HG02759 (cell line): Measurements from ENCODE around the gene TM9SF4.
A peak's percentile ranks its signal among the peaks of the same experiment; 100 is the strongest.
"Not testable (repeated sequence)": the region's sequence is repeated elsewhere in the genome, so short reads cannot be mapped to it uniquely, and the experiment has no call there.

Experiments used
- ATAC-seq: cut with Tn5 transposase; IDR thresholded peaks from one replicate; pipeline ENCODE4 v1.9.1; 2021; ENCODE audit warnings: mild to moderate bottlenecking, moderate library complexity; ENCODE audit not compliant: unreplicated experiment

The TM9SF4 gene

DNA sequence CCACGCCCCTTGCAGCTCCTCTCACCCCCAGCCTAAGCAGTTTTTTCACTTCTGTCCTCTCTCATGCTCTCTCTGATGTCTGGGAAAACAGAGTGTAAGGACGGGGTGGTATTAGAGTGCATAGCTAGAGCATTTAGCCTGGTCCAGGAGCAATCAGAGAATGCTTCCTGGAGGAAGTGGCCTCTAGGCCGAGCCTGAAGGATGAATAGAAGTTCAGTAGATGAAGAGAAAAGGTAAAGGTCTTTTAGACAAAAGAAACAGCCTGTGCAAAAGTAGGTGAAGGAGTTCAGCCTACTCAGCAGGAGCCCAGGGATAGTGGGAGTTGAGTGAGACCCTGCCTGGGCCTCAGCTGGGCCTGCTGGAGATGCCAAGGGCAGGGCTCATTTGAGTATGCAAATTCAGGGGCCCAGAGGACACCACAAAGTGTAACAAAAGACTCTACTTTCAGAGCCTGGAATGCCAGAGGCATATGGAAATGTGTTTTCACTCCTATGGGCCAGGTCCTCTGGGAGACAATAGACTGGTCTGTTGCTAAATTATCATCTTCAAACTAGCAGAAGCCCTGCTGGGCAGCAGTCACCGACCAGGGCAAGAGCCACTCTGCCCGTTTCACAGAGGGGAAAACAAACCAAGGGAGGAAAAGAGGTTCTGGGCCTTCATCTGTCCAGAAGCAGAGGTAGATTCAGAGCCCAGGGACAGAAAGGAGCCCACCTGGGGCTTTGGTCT is 19.7 kb upstream of the TM9SF4 start:
- no peak for ATAC-seq

DNA sequence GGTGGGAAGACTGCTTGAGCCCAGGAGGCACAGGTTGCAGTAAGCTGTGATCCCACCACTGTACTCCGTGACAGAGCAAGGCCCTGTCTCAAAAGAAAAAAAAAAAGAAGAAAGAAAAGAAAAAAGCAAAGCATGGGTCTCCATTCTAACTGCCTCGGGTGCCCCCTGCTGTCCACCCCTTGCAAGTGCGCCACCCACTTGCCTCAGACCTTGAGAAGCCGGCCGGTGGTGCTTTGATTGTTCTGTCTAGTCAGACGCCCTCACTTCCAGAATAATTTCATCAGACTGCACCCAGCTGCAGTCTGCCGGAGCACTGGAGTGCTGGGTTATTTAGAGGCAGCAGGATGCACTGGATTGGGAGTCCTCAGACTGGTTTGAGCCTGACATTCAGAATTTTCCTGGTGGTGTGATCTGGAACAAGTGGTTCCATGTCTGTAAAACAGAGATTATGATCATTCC is 17.6 kb upstream of the TM9SF4 start:
- ATAC-seq: peak; percentile 53

DNA sequence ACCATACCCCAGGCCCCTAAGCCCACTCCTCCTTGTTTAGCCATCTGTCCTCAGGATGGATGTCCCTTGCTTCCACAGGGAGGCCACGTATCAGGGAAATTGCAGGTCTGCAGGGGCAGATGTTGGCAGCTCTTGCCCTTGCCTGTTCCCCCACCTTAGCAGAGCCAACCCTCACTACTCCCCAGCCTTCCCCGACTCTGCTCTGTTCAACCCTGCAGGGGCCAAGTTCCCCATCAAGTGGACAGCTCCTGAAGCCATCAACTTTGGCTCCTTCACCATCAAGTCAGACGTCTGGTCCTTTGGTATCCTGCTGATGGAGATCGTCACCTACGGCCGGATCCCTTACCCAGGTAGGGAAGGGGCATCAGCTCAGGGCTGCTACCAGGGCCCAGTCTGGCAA is 10.7 kb upstream of the TM9SF4 start:
- ATAC-seq: no peak

DNA sequence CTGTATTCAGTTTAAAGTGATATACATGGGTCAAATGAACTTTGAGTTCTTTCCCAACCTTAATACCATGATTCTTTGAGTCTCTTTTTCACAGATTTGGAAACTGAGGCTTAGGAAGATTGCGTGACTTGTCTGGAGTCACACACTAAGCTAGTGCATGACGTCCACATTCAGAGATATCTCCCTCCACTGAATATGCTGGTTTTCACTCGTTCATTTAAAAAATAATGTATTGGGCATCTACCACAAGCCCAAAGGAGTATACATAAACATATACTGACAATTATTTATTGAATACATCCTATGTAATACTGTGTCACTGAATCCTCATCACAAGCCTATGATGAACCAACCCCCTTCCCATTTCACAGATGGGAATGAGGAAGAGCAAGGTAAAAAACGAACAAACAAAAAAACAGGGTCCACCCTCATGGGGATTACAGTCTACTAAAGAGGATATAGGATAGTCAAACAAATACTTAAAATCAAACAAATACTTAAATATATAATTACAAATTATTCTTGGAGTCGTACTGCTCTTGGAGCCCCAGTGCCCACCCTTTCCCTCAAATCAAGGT is 611 bp upstream of the TM9SF4 start:
- no peak for ATAC-seq

DNA sequence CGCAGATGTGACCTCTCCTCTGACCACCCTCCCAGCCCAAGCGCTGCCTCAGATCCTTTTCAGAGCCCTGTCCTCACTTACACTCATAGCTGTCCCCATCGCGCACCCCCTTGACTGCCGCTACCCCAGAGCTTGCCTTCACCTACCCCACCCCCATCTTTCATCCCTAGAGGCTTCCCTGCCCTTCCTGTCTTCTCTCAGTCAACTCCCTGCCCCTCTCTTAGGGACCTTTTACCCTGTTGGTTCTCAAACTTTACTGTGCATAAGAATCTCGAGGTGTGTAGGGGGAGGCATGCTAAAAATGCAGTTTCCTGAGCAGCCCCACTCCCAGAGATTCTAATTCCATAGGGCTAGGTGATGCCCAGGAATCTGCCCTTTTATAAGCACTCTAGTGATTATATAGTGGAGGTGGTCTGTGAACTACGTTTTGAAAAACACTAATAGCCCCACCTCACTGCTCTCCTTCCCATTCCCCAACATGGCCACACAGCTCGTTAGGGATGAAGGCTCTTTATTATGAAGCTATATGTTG is 725 bp downstream of the TM9SF4 start:
- no peak for ATAC-seq

DNA sequence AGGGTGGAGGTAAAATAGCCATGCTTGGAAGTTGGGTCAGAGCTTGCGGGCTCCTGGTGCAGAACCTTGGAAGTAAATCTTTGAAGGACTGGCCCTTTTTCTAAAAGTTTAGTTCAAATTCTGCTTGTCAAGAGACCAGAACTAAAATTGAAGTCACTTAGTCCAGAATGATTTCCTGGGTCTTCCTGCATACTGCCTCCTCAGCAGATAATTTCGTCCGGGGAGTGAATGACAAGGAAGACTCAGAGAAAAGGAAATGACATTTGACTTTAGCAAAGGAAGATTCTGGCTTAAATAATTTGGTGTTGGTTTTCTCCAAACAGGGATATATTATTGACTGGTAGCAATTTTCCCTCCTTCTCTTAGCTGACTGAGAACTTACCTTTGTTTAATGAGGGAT is 1.2 kb downstream of the TM9SF4 start:
- no peak for ATAC-seq

DNA sequence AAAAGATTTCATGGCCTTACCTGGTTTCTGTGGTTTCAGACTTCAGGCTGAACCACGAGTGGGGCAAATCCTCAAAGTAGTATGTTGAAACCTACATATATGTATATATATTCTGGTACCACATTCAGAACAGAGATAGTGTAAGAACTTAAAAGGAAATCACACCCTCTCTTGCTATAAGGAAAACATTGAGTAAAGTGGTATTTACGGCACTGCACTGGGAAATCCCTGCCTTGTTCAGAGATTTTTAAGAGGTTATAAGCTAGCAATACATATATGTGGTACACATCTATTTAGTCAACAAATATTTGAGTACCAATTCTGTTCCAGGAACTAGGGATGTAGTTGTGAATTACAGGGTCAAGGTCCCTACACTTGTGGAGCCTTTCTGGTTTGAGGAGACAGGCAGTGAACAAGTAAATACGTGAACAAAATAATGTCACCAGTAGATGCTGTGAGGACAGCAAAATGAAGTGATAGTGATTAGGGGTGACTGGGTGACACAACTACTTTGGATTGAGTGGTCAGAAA is 1.7 kb downstream of the TM9SF4 start:
- ATAC-seq: no peak

DNA sequence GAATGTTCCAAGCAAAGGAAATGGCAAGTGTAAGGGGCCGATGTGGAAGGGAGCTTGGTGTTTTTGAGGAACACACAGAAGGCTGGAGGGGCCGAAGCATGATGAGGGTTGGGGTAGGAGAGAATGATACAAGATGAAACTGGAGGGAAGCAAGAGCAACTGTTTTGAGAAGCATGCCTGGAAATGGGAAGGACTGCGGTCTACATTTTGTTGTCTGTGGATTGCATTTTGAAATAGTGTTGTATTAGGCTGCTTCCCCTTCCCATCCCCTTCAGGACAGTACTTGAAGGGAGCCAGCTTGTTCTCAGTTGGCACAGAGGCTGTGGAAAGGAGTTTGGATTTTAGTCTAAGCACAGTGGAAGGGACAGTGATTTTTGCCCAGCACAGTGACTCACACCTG is 2.2 kb downstream of the TM9SF4 start:
- no peak for ATAC-seq

DNA sequence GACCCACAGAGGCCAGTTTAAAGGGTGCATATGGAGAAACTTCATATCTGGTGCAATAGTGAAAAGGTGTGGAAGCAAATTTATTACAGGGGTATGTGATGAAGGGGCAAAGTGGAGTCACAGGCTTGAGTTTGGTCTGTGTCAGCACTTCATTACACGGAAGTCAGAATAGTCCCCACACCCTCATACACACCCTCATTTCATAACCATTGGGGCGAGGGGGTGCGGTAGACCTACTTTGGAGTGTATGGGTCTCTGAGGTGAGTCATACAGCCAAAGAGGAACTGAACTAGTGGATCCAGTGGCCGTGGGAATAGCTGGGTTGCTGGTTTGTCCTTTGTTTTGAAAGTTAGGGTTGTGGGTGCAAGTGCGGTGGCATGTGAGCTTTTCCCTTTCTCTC is 3.3 kb downstream of the TM9SF4 start:
- ATAC-seq: no peak

DNA sequence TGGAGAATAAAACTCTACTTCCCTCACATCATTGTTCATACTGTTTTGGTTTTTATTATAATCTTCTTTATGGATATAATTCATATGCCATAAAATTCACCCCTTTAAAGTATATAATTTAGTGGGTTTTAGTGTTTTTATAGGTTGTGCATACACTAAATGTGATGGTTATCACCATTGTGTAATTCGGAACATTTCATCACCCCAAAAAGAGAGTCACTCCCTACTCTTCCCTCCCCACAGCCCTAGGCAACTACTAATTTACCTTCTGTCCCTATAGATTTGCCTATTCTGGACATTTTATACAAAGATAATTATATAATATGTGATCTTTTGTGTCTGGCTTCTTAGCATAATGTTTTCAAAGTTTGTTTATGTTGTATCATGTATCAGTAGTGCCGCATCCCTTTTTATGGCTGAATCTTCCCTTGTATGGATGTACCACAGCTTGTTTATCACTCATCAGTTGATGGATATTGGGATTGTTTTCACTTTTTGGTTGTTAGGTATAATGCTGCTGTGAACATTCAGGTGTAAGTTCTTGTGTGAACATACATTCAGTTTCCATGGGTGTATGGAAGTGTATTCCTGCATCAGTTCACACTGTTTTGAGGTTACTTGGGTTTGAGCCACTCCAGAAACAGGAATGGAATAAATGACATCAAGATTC is 4.2 kb downstream of the TM9SF4 start:
- no peak for ATAC-seq

DNA sequence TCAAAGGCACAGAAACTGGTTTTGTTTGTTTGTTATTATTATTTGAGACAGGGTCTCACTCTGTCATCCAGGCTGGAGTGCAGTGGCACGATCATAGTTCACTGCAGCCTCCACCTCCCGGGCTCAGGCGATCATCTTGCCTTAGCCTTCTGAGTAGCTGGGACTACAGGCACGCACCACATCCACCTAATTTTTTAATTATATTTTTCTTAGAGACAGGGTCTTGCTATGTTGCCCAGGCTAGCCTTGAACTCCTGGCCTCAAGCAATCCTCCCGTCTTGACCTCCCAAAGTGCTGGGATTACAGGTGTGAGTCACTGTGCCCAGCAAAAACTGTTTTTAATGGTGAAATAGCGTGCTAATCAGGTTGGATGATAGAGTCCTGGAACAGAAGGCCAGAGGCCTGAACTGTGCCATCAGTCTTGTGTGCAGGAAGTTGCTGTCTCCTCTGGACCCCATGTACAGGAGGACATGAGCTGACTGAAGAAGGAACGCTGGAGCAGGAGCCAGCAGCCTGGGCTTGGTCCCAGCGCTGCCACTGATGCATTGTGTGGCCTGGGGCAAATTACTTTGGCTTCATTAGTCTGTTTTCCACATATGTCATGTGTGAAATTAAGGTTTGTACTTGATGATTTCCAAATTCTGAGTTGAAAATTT is 4.9 kb downstream of the TM9SF4 start:
- no peak for ATAC-seq

DNA sequence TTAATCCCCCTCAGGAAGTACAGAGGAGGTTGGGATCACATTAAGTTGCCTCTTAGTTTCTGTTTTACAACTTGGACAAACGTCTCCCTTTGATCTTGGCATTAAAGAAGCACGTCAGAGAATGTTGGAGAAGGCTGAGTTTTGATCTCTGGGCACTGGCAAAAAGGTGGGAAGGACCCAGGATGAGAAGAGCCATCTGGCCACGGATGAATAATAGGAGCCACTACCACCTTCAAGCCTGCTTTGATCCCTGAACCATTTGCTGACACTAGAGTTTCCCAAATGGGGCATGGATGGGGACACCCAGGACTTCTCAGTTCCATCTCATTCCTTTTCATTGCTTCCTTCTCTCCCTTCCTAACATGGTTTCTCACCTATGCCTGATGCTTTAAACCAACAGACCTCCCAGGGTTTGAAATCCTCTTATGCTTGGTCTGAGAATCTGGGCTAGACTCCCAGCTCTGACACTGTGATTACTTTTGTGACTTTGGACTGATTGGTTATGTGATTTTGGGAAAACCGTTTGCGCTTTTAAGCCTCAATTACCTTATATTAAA is 5.8 kb downstream of the TM9SF4 start:
- ATAC-seq: no peak

DNA sequence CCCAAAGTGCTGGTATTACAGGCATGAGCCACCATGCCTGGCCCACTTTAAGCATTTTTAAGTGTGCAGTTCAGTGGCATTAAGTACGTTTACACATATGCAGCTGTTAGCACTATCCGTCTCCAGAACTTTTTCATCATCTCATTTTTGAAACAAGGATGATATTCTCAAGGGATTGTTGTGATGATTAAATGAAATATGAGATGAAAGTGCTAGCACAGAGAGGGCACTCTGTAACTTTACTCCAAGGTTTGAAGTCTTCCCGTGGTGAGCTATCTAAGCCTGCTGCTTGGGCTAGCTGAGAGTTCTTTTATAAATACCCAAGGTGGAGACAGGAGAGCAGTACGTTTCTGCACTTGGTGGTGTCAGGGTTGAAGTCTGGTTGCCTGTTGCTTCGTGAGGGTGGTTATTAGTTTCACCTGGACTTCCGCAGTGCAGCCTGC is 6.6 kb downstream of the TM9SF4 start:
- ATAC-seq: no peak

DNA sequence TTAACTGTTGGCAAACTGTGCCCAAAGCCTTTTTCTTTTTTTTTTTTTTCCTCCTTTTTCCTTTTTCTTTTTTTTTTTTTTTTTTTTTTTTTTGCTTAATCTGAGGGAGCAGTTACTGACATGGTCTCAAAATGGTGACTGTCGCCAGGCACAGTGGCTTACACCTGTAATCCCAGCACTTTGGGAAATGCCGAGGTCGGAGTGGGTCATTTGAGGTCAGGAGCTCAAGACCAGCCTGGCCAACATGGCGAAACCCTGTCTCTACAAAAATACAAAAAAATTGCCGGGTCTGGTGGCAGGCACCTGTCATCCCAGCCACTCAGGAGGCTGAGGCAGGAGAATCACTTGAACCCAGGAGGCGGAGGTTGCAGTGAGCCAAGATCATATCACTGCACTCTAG is 7.3 kb downstream of the TM9SF4 start:
- ATAC-seq: not testable (repeated sequence)

DNA sequence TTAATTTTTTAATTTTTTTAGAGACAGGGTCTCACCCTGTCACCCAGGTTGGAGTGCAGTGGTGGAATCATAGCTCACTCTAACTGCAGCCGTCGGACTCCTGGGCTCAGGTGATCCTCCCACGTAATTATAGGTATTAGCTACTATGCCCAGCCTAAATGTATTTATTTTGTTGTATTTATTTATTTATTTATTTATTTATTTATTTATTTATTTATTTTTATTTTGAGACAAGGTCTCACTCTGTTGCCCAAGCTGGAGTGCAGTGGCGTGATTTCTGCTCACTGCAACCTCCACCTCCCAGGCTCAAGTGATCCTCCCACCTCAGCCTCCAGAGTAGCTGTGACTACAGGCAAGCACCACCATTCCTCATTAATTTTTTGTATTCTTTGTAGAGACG is 8.9 kb downstream of the TM9SF4 start:
- ATAC-seq: not testable (repeated sequence)

DNA sequence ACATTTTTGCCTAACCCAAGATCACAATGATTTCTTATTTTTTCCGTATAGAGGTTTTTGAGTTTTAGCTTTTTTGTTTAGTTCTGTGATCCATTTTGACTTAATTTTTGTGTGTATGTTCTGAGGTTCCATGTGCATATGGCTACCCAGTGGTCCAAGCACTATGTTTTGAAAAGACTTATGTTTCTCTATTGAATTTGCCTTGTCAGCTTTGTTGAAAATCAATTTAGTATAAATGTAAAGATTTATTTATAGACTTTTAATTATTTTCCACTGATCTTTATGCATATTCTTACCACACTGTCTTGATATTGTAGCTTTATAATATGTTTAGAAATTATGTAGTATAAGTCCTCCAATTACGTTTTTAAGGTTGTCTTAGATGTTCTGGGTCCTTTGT is 10.2 kb downstream of the TM9SF4 start:
- ATAC-seq: no peak

DNA sequence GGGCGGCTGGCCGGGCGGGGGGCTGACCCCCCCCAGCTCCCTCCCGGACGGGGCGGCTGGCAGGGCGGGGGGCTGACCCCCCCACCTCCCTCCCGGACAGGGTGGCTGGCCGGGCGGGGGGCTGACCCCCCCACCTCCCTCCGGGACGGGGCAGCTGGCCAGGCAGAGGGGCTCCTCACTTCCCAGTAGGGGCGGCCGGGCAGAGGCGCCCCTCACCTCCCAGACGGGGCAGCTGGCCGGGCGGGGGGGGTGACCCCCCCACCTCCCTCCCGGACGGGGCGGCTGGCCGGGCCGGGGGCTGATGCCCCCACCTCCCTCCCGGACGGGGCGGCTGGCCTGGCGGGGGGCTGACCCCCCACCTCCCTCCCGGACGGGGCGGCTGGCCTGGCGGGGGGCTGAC is 12.4 kb downstream of the TM9SF4 start:
- not testable (repeated sequence) for ATAC-seq

DNA sequence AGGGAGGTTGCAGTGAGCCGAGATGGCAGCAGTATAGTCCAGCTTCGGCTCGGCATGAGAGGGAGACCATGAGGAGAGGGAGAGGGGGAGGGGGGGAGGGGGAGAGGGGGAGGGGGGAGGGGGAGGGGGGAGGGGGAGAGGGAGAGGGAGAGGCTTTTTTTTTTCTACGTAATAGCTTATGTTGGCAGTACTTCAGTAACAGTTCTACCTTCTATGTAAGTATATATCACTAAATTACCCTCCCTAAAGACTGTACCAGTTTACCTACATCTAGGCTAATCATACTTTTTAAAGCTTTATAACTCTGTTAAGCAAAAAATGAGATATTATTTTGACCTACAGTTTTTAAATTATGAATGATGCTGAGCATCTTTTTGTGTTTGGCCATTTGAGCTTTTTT is 13.6 kb downstream of the TM9SF4 start:
- ATAC-seq: no peak

DNA sequence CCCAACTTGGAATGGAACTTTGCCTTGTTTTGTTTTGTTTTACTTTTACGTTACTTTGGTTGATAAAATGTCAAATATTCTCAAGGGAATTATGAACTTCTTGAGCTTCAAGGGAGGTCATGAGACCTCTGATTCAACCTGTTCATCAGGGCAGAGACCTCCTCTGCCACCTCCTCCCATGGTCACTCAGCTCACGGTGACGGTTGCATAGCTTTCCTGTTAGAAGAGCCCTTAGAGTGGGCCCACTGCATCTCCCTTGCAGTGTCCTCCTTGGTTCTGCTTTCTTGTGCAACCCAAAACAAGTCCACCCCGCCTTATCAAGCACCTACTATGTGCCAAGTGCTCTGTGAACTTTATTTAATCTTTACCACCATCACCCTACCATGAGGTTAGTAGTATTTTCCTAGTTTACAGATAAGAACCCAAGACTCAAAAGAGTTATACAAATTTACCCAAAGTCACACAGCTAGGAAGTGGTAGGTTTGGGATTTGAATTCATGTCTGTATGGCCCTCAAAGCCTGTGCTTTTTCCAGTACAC is 15.5 kb downstream of the TM9SF4 start:
- ATAC-seq: no peak

DNA sequence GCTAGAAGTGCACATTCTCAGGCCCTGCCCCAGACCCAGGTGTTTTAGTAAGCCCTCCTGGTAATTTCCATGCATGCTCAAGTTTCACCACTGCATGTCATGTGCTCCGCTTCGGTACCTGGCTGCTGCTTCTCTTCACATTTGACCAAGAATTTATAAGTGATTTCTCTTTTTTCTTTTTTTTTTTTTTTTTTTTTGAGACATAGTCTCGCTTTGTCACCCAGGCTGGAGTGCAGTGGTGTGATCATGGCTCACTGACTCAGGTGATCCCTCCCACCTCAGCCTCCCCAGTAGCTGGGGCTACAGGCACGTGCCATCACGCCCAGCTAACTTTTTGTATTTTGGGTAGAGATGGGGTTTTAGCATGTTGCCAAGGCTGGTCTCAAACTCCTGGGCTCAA is 16.0 kb downstream of the TM9SF4 start:
- ATAC-seq: no peak

DNA sequence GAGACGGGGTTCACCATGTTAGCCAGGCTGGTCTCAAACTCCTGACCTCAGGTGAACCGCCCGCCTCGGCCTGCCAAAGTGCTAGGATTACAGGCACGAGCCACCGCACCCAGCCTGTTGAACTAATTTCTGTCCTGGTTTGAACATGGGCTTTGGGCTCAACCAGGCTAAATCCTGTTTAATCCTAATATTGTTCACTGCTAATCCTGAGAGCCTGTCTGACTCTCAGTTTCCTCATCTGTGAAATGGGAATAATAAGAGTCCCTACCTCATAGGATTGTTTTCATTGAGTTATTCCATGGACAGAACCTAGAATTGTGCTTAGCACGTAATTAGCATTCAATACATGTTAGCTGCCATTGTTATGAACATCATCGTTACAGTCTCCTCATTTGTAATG is 17.4 kb downstream of the TM9SF4 start:
- no peak for ATAC-seq
